GM19455 (cell line): ENCODE results near the gene KLHL17.
"Not testable (repeated sequence)": the region's sequence is repeated elsewhere in the genome, so short reads cannot be mapped to it uniquely, and the experiment has no call there.

Source experiments
- ATAC-seq: cut with Tn5 transposase; IDR thresholded peaks from one replicate; pipeline ENCODE4 v1.9.1; 2021; ENCODE audit not compliant: unreplicated experiment

The KLHL17 gene

DNA sequence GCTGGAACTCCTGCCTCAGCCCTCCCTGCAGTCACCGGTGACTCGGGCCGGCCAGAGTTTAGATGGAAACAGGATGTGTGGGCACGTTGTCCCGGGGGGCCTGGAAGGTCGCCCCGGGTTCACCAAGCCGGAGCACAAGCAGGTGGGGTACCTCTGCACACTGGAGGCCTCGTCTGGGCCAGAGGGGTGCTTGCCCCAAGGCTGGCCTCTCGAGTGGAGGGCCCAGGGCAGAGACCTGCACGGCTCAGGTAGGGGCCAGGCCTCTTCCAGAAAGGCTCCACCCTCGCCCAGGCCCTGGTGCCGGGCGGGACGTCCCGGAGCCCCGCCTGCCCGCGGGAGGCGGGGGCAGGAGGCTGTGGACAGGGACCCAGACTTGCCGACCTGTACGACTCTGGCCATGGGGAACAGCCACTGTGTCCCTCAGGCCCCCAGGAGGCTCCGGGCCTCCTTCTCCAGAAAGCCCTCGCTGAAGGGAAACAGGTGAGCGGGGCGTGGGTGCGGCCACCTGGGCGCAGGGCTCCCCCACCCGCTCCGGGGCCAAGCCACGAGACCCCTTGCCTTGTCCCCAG, 5.8 kb downstream of the KLHL17 start, which contains the start of gene PLEKHN1:
Gene PLEKHN1 (plus strand): TSS at position 348 of the 569 bp plus-strand sequence. CDS start 50 bp downstream, at position 398.
- ATAC-seq: peak; percentile 36

DNA sequence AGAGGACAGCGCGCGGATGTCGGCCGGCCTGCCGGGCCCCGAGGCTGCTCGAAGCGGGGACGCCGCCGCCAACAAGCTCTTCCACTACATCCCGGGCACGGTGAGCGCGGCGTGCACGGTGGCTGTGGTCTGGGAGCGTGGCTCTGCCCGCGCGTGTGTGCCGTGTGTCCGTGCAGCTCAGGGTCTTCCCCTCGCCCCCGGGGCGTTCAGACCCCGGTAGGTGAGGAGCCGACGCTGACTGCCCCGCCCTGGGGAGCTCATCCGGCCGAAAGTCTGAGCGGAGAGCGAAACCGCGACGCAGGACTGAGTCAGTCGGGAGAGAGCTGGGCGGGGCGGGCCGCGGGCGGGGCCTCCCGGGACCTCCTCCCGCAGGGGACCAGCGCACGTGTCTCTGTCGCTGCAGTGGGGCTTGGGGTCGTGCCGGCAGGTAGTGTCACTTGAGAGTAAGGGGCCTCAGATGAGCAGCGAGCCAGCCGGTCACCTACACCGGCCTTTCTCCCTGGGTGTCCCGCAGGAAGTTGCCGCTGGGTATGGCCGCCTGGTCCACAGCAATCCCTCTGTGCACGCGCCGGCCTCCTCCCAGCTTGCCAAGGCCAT, 6.4 kb downstream of the KLHL17 start:
- peak; percentile 62 for ATAC-seq

DNA sequence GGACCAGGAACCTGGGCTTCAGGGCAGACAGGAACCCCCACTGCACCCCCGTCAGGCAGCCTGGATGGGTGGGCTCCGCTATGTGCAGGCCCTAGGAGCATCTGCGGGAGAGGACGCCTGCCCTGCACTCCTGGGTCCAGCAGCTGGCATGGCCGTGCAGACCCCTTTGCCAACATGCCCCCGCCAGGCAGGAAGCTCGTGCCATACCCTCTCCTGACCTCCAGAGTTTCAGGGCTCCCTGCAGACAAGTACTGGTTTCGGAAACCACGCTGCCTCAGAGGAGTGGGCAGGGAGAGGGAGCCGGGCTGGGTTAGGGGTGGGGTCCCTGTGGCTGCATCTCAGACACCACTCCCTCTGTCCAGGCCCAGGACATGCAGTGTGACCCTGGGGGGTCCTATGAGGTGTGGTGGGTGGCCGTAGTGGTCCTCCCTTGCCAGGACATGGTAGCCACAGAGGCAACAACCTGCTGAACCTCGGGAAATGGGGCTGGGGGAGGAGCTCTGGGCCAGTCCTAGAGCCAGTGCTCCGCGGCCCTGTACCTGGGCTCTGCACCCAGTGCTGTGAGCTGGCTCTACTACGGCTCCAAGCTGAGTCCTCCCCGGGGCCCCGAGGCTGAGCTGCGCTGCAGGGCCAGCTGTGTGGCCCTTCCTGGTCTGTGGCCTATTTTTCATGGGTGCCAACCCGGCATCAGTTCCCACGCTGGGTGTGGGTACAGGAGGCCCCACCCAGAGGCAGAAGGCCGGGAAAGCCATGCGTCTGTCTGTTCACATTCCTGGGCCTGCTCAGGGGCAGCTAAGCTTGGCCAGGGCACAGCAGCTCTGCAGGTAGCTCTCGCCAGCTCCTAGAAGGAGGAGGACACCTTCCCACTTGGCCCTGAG, 7.3 kb downstream of the KLHL17 start:
- no peak for ATAC-seq

DNA sequence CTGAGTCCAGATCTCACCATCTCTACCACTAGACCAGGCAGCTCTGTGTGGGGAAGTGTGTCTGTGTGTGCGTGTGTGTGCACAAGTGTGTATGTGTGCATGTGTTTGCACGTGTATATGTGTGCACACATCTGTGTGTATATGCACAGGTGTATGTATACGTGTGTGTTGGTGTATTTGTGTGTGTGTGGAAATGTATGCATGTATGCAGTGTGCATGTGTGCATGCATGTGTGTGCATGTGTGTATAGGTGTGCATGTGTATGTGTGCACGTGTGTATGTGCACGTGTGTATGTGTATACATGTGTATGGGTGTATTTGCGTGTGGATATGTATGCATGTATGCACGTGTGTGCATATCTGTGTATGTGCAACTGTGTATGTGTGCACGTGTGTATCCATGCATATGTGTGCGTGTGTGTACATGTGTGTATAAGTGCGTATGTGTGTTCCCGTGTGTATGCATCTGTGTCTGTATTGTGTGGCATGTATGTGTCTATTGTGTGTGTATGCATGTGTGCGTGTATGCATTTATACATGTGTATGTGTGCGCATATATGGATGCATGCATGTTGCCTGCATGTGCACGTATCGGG, 9.0 kb downstream of the KLHL17 start:
- ATAC-seq: no peak

DNA sequence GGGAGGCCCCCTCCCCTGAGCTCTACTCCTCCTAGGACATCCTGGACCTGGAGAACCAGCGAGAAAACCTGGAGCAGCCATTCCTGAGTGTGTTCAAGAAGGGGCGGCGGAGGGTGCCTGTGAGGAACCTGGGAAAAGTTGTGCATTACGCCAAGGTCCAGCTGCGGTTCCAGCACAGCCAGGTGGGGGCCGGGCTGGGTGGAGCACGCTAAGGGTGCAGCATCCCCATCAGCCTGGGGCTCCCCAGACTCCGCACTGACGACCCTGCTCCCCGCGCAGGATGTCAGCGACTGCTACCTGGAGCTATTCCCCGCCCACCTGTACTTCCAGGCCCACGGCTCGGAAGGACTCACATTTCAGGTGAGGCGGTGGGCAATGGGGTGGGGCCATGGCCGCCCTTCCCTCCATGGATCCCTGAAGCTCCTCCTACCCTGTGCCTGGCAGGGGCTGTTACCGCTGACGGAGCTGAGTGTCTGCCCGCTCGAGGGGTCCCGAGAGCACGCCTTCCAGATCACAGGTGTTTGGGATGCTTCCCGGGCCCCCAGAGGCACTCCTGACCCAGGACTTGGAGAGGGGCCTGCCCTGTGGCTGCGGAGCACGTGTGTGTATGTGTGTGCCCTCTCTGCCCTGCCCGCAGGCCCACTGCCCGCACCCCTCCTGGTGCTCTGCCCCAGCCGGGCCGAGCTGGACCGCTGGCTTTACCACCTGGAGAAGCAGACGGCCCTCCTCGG, 10.0 kb downstream of the KLHL17 start:
- ATAC-seq: no peak

DNA sequence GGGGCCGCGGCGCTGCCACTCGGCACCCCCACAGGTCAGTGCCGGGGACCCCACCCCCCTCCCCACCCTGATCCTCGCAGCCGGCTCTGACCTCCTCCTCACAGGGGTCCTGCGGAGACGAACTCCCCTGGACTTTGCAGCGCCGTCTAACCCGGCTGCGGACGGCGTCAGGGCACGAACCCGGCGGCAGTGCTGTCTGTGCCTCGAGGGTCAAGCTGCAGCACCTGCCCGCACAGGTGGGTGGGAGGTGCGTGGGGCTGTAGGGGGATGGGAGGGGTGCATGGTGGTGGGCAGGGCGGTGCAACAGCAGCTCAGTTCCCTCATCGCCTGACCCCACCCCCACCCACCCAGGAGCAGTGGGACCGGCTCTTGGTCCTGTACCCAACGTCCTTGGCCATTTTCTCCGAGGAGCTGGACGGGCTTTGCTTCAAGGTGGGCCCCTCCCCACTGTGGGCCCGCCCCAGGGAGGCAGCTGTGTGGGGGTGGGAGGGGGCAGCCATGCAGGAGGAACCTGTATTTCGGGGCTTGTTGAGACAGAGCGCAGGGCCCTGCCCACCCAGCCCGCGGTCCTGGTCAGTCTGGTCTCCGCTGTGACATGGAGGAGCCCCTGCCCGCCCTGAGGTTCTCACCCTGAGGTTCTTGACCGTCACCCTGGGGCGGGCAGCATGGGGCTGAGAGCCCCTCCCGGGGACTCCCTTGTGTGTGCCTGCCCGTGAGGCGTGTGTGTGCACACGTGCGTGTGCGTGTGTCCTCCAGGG, 10.8 kb downstream of the KLHL17 start:
- ATAC-seq: no peak

DNA sequence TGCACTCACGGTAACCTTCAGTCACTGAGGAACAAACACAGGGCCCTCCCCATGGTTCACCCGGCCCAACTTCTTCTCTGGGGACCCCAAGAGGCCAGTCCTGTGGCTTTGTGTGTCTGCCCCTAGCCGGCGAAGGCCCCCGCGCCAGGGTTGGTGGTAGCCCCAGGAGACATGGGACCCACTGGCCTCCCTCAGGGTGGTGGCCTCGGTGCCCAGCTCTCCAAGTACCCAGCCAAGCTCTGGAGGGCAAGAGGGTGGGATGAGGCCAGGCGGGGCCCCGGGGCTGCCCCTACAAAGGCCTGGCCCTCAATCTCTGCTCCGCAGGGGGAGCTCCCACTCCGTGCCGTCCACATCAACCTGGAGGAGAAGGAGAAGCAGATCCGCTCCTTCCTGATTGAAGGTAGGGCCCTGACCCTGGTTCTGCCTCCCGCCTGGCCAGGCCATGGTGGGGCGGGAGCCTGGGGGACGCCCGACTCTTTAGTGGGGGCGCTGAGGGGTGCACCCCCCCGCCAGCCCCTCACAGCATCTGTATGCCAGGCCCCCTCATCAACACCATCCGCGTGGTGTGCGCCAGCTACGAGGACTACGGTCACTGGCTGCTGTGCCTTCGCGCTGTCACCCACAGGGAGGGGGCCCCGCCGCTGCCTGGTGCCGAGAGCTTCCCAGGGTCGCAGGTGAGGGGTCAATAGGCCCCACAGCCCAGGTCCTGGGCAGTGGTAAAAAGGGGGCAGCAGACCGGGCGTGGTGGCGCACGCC, 11.5 kb downstream of the KLHL17 start:
- no peak for ATAC-seq

DNA sequence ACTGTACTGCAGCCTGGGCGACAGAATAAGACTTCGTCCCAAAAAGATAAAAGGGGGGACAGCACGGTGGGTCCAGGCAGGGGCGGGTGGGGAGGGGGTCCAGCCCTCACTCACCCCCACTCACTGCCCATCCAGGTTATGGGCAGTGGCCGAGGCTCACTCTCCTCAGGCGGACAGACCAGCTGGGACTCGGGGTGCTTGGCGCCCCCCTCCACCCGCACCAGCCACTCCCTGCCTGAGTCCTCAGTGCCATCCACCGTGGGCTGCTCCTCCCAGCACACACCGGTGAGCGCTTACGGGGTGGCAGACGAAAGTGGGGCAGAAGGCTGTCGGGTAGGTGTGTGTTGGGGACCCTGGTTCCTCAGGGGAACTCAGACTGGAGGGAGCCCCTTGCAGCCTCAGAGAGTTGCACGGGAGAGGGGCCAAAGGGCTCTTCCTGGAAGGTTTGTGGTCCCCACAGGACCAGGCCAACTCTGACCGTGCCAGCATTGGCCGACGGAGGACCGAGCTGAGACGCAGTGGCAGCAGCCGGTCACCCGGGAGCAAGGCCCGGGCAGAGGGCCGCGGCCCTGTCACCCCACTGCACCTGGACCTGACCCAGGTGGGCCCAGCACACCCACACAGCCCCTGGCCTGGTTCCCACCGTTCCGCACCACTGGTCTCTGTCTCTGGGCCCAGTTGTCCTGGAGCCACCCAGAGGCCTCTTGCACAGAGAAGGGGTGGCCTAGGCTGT, 12.5 kb downstream of the KLHL17 start:
- ATAC-seq: no peak

DNA sequence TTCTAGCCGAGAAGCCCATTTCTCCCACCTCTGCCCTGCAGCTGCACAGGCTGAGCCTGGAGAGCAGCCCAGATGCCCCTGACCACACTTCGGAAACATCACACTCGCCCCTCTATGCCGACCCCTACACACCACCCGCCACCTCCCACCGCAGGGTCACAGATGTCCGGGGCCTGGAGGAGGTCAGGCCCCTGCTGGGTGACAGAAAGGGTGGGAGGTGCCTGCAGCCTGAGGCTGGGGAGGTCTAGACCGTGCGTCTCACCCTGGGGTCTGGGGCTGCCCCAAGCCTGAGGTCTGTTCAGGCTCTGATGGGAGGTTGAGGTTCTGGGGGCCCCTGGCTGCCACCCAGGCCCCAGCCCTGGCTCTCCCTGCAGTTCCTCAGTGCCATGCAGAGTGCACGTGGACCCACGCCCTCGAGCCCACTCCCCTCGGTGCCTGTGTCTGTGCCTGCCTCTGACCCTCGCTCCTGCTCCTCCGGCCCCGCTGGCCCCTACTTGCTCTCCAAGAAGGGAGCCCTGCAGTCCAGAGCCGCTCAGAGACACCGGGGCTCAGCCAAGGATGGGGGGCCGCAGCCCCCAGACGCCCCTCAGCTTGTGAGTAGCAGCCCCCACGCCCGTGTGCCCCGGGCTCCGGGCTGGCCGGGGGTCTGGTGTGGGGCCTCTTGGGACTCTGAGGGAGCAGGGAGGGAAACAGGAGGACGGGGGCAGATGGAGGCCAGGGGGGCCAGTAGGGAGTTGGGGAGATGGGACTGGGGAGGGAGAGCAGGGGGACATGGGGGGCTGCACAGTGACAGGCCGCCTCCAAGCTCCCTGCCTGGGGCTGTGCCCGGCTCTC, 13.3 kb downstream of the KLHL17 start:
- no peak for ATAC-seq

DNA sequence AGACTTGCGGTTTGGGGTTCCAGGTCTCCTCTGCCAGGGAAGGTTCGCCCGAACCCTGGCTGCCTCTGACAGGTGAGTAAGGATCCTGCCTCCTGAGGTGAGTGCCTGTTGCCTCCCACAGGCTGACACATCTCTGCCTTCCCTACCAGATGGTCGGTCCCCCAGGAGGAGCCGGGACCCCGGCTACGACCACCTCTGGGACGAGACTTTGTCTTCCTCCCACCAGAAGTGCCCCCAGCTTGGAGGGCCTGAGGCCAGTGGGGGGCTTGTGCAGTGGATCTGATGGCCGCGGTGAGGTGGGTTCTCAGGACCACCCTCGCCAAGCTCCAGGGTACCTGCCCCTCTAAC, 13.9 kb downstream of the KLHL17 start:
- ATAC-seq: no peak

DNA sequence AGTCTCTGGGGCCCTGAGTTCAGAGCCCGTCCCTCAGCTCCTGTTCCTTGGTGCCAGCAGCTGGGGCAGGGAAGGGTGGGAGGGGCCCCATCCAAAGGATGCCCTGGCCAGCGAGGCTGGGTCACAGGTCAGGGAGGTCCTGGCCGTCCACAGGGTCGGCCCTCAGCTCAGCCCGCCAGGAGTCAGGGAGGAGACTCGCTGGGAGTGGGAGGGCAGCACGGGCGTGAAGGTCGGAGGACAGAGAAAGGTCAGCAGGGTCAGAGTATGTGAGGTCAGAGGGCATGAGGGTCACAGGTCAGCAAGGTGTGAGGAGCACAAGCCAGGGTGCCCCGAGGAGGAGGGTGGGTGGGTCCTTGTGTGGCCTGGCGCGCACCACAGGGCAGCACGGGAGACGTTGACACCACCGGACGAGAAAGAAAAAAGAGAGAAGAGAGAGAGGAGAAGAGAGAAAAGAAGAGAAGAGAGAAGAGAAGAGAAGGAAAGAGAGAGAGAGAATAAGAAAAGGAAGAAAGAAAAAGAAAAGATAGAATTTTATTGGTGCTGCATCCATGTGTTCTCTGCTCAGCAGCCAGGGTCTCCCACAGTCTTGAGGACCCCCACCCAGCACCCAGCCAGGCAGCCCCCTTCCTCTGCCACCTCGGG, 14.4 kb downstream of the KLHL17 start:
- no peak for ATAC-seq

DNA sequence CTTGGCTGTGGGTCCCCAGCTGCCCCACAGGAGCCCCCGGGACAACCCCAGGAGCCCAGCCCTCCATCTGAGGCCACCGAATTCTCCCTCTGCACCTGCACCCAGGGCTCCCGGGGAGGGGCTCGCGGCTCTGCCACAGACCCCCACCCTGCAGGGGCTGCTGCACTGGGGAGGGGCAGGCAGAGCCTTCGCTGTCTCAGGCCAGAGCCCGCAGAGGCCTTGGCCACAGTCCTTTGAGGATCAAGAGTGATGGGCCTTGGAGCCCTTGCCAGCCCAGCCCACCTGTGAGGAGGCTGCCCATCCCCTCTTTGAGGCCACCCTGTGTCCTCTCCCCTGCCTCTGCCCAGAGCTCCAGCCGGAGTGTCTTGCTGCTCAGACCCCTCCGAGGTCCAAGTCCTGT, 15.0 kb downstream of the KLHL17 start:
- ATAC-seq: no peak

DNA sequence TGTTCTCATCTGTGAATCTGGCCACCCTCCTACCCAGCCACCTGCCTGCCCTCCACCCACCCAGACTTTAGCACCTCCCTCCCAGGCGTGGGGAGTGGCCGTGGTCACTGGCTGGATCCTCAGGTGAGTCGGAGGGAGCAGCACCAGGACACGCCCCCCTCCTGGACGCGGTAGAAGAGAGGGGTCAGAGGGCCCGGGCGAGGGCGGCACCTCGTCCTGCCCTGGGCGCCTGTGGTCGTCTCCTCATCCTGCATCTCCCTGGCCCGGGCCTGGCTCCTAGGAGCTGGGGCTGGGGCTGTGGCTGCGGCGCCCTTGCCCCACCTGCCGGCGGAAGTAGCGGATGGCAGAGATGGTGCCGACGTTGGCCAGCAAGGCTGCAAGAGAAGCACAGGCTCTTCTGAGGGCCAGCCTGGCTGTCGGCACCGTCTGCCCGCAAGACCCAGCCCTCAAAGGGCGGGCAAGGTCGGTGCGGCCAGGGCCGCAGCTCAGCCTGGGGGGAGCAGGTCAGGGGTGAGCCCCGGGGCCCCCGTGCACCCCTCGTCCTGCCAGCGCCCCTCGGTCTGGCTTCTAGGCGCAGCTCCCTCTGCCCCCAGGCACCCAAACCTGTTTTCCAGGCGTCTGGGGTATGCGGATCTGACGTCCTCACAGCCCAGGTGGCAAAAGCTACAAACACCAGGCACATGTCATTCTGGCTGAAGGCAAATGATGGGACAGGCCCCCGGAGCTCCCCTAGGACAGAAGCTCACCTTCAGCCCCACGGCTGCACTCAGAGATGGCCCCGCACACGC, 15.7 kb downstream of the KLHL17 start:
- ATAC-seq: no peak

DNA sequence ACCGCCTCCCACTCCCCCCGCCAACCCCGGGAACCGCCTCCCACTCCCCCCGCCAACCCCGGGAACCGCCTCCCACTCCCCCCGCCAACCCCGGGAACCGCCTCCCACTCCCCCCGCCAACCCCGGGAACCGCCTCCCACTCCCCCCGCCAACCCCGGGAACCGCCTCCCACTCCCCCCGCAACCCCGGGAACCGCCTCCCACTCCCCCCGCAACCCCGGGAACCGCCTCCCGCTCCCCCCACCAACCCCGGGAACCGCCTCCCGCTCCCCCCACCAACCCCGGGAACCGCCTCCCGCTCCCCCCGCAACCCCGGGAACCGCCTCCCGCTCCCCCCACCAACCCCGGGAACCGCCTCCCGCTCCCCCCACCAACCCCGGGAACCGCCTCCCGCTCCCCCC, 16.4 kb downstream of the KLHL17 start:
- not testable (repeated sequence) for ATAC-seq

DNA sequence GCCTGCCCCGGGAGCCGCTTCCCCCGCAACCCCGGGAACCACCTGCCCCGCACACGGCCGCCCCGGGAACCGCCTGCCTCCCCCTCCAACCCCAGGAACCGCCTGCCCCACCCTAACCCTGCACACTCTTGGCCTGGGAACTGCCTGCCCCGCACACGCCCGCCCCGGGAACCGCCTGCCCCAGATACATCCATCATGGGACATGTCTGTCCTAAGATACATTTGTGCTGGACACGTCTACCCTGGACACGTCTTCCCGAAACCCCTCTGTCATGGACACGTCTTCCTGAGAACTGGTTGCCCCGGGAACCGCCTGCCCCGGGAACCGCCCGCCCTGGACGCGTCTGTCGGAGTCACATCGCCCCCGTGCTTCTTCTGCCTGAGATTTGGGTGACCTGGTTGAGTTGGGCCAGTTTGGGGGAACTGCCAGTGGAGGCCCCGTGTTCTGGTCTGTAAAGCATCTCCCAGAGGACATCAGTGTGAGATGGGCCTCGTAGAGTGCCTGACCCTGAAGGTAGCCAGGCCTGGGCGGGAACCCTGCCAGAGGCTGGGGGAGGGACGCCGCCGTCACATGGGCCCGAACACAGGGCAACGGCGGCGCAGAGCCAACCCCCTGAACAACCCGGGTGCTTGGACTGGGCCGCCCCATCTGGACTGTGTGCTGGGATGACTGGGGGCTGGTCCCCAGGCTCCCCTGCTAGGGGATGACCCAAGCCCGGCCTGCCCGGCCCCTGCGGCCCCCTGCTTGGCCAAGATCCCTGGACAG, 17.9 kb downstream of the KLHL17 start:
- no peak for ATAC-seq
